CD4-positive, alpha-beta memory T cell (primary cell): ENCODE data around the gene COL6A6. TPM values are rescaled to one million over a fixed set of nuclear protein-coding genes. Genes with fewer than 3 reads are reported as not detected.

Source experiments
- CTCF ChIA-PET: fragments of 350-600 bp; sonication (Branson Sonifier 250); formaldehyde crosslinking; loops from one replicate; lab custom pipeline; 2021; ENCODE audit warnings: inconsistent platforms; ENCODE audit not compliant: partially characterized antibody; lab: Charles Lee
- POLR2A ChIA-PET: fragments of 350-600 bp; sonication (Branson Sonifier 250); formaldehyde crosslinking; loops from one replicate; lab custom pipeline; 2021; ENCODE audit not compliant: partially characterized antibody; lab: Charles Lee
- DNase-seq, 5 donors: peaks; one replicate each; pipeline versions ENCODE4 v3.0.0 to v3.0.0-alpha.2; 2020 to 2022; ENCODE audit warnings: mixed read lengths in 1 of 5
- H3K27ac ChIP-seq: one replicate; pipeline ENCODE4 v1.7.0; 2013; ENCODE audit warnings: low read depth, low read length
- H3K27me3 ChIP-seq: 2 replicates; pipeline ENCODE4 v1.7.0; 2013; ENCODE audit warnings: mild to moderate bottlenecking, low read length, moderate library complexity; ENCODE audit not compliant: insufficient read depth
- H3K36me3 ChIP-seq: 2 replicates; pipeline ENCODE4 v1.7.0; 2013; ENCODE audit warnings: mild to moderate bottlenecking, low read length, moderate library complexity; ENCODE audit not compliant: insufficient read depth
- H3K4me1 ChIP-seq: 2 replicates; pipeline ENCODE4 v1.7.0; 2013; ENCODE audit warnings: mild to moderate bottlenecking, low read length, moderate library complexity; ENCODE audit not compliant: insufficient read depth
- H3K4me3 ChIP-seq, 2 donors: one replicate each; pipeline ENCODE4 v1.7.0; 2013; ENCODE audit warnings: low read length in 2 of 2, mild to moderate bottlenecking in 1 of 2
- H3K9me3 ChIP-seq, 2 donors: one replicate each; pipeline ENCODE4 v1.7.0; 2013; ENCODE audit warnings: low read length in 2 of 2, control low read depth in 1 of 2; ENCODE audit not compliant: control insufficient read depth in 1 of 2
- H3K27ac Mint-ChIP-seq, 7 donors: one replicate each; pipeline ENCODE4 v1.8.0; 2020 to 2021; ENCODE audit warnings: mixed read lengths in 7 of 7, mild to moderate bottlenecking in 6 of 7, inconsistent platforms in 3 of 7, moderate library complexity in 3 of 7
- H3K27me3 Mint-ChIP-seq, 2 donors: one replicate each; pipeline ENCODE4 v1.8.0; 2020 to 2021; ENCODE audit warnings: mixed read lengths in 2 of 2
- H3K36me3 Mint-ChIP-seq, 2 donors: one replicate each; pipeline ENCODE4 v1.8.0; 2020 to 2021; ENCODE audit warnings: mixed read lengths in 2 of 2, inconsistent platforms in 1 of 2, mild to moderate bottlenecking in 1 of 2
- H3K4me1 Mint-ChIP-seq, 4 donors: one replicate each; pipeline ENCODE4 v1.8.0; 2020 to 2021; ENCODE audit warnings: mixed read lengths in 4 of 4, mild to moderate bottlenecking in 1 of 4
- H3K4me3 Mint-ChIP-seq, 8 donors: one replicate each; pipeline ENCODE4 v1.8.0; 2020 to 2021; ENCODE audit warnings: mixed read lengths in 8 of 8, mild to moderate bottlenecking in 7 of 8, moderate library complexity in 6 of 8, inconsistent platforms in 3 of 8
- H3K9me3 Mint-ChIP-seq, 8 donors: one replicate each; pipeline ENCODE4 v1.8.0; 2020 to 2021; ENCODE audit warnings: mixed read lengths in 8 of 8, mild to moderate bottlenecking in 5 of 8, inconsistent platforms in 3 of 8, moderate library complexity in 1 of 8
- intact Hi-C: fragments of 100-400 bp; cut with micrococcal nuclease; formaldehyde crosslinking; loops from one replicate; pipeline ENCODE4 v1.15.1; 2023
- polyA plus RNA-seq, 2 donors: library from polyadenylated mRNA; unstranded; fragments of 300-500 nt; fragmentation: Illumina TruSeq; gene quantifications; one replicate each; pipeline ENCODE4 v1.2.3, GENCODE V29; 2021
- total RNA-seq, 2 experiments: library from RNA; stranded (reverse); gene quantifications; one replicate each; pipeline ENCODE4 v1.2.3, GENCODE V29; 2021

Gene COL6A6
- total and polyA plus RNA-seq, 4 experiments from 2014 or later, result not detected

DNA sequence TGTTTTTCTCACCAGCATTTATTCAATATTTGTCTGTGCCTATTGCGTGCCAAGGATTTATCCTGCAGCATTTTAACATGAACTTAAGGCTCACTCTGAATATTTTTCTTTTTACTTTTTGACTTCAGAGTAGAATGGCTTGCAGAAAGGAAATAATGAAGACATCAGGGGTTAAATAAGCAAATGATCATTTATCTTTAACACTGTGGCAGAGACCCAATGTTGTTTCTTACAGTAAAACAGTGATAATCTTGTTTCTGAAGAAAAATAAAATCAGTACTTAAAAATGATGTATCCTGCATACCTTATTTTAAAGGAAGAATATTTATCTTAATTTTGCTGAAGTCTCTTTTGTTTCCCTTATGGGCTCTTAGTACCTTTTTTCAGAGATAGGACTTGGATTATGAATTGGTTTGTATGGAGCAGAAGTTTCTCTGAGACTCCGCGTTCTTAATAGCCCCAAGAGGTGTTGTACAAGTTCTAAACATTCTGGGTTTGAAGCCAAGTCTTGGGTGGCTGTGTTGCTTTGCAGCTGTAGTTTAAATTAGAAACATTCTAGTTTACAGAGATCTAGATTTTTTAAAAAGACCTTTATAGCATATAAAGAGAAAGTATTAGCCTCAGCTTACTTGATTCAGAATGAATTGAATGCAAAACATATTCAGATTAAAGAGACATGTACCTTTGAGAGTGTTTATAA, 40.5 kb downstream of the COL6A6 start:
- H3K27me3 ChIP-seq, result no peaks in the 10 kb centered on the region
- H3K27ac Mint-ChIP-seq, result no peak overlapping the region
- no peaks in the 10 kb centered on the region for H3K36me3 ChIP-seq
- peaks cover 6 to 14% of the 10 kb centered on the region in 2 donors for H3K27me3 Mint-ChIP-seq
- ChIA-PET POLR2A (no interaction called here), CTCF (interaction anchor here (0.5 kb wide), 1 partner anchor 27 kb away, joined by 3 read pairs; no protein-coding TSS in a partner anchor)
- no peak for DNase-seq
- H3K4me3 Mint-ChIP-seq, result no peak overlapping the region
- intact Hi-C loops, result no loop called here
- H3K9me3 ChIP-seq, result no peaks in the 10 kb centered on the region
- H3K9me3 Mint-ChIP-seq, result peaks cover 0 to 6% (median 0%) of the 10 kb centered on the region in 8 donors
- no peaks in the 10 kb centered on the region for H3K4me1 ChIP-seq
- peaks cover 0 to 3% of the 10 kb centered on the region in 2 donors for H3K36me3 Mint-ChIP-seq
- no peak overlapping the region for H3K27ac ChIP-seq
- no peaks in the 10 kb centered on the region for H3K4me1 Mint-ChIP-seq
- no peak overlapping the region for H3K4me3 ChIP-seq

DNA sequence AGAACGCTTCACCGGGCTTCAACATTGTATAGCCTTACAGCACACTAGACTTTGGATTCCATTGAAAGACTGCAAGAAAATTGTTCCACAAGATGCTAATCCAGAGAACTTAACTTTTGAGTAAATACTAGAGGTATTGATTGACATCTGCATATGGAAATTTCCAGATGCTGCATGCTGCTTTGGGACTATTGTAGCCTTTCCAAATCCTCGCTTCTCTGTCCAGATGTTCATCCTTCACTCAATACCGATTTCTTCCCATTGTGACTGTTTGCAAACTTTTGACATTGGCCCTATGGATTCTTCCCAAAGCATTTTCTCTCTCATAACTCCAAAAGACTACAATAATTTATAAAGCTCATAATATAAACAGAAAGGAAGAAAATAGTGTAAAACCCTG, 41.4 kb downstream of the COL6A6 start:
- DNase-seq, result no peak
- intact Hi-C loops, result no loop called here
- H3K27ac ChIP-seq, result no peak overlapping the region
- H3K27me3 ChIP-seq, result no peaks in the 10 kb centered on the region
- POLR2A ChIA-PET, result no interaction called here
- peaks cover 0 to 6% (median 0%) of the 10 kb centered on the region in 8 donors for H3K9me3 Mint-ChIP-seq
- no peak overlapping the region for H3K27ac Mint-ChIP-seq
- H3K4me3 Mint-ChIP-seq, result no peak overlapping the region
- H3K27me3 Mint-ChIP-seq, result peaks cover 6 to 16% of the 10 kb centered on the region in 2 donors
- no peak overlapping the region for H3K4me3 ChIP-seq
- CTCF ChIA-PET, result interaction anchor here (0.5 kb wide), 1 partner anchor 28 kb away, joined by 3 read pairs; no protein-coding TSS in a partner anchor
- no peaks in the 10 kb centered on the region for H3K4me1 ChIP-seq
- no peaks in the 10 kb centered on the region for H3K4me1 Mint-ChIP-seq
- no peaks in the 10 kb centered on the region for H3K36me3 ChIP-seq
- peaks cover 0 to 3% of the 10 kb centered on the region in 2 donors for H3K36me3 Mint-ChIP-seq
- H3K9me3 ChIP-seq, result no peaks in the 10 kb centered on the region

DNA sequence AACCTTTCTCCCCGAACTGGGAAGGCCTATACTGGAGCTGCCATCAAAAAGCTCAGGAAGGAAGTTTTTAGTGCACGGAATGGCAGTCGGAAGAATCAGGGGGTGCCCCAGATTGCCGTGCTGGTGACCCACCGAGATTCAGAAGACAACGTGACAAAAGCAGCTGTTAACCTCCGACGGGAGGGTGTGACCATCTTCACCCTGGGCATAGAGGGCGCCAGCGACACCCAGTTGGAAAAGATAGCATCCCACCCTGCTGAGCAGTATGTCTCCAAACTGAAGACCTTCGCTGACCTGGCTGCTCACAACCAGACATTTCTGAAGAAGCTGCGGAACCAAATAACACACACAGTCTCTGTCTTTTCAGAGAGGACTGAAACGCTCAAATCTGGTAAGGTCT, 48.2 kb downstream of the COL6A6 start:
- Histone ChIP-seq H3K27ac (no peak overlapping the region), H3K9me3 (no peaks in the 10 kb centered on the region), H3K36me3 (no peaks in the 10 kb centered on the region), H3K4me1 (no peaks in the 10 kb centered on the region), H3K4me3 (no peak overlapping the region), H3K27me3 (no peaks in the 10 kb centered on the region)
- H3K27me3 Mint-ChIP-seq, result peaks cover 3 to 11% of the 10 kb centered on the region in 2 donors
- DNase-seq, result no peak
- no peak overlapping the region for H3K27ac Mint-ChIP-seq
- no peaks in the 10 kb centered on the region for H3K36me3 Mint-ChIP-seq
- ChIA-PET POLR2A (no interaction called here), CTCF (interaction anchor here (1.1 to 1.7 kb wide), 3 partner anchors 8 to 10 kb away, joined by 3 to 4 read pairs (median 3); no protein-coding TSS in a partner anchor)
- no peaks in the 10 kb centered on the region for H3K4me1 Mint-ChIP-seq
- H3K9me3 Mint-ChIP-seq, result no peaks in the 10 kb centered on the region
- no peak overlapping the region for H3K4me3 Mint-ChIP-seq
- intact Hi-C loops, result no loop called here

Other genes with a start within 250 kb of the COL6A6 start
- not detected for gene COL6A5, start 171.5 kb upstream of the COL6A6 start, total RNA-seq
- not detected for gene COL6A5, start 171.5 kb upstream of the COL6A6 start, polyA plus RNA-seq
- gene PIK3R4, start 229.7 kb downstream of the COL6A6 start, total RNA-seq, result 10 to 100 TPM; 29.1 to 33.2 TPM
- gene PIK3R4, start 229.7 kb downstream of the COL6A6 start, polyA plus RNA-seq, result 10 to 100 TPM; 18.7 to 32.9 TPM